Mammary epithelial cell (primary cell): ENCODE data around the gene ZMAT2.
"Not testable (repeated sequence)": the region's sequence is repeated elsewhere in the genome, so short reads cannot be mapped to it uniquely, and the experiment has no call there.

Experiments used
- CTCF ChIP-seq, 2 donors: IDR thresholded peaks in 1 of 2; conservative IDR thresholded peaks in 1 of 2; 2 replicates each; pipeline ENCODE4 v1.5.1; 2011 to 2012; ENCODE audit warnings: inconsistent platforms in 2 of 2, low read length in 2 of 2, mild to moderate bottlenecking in 2 of 2, control low read depth in 1 of 2, low read depth in 1 of 2; ENCODE audit not compliant: insufficient read depth in 1 of 2; ENCODE audit errors: extremely low read depth in 1 of 2
- EZH2 ChIP-seq: IDR thresholded peaks from 2 replicates; pipeline ENCODE4 v1.6.1; 2012; ENCODE audit warnings: low read length, inconsistent platforms, borderline replicate concordance

GRCh38 chr5:140671035-140671434 is 29.2 kb upstream of the ZMAT2 start:
- not testable (repeated sequence) for TF ChIP-seq CTCF (conservative IDR thresholded peaks at IDR 0.05 in 1 of 2, IDR thresholded peaks at IDR 0.05 in 1 of 2; ENCODE audit: extremely low read depth in 1 of 2, insufficient read depth in 1 of 2, low read depth in 1 of 2, low read length in 2 of 2); EZH2
